Skeletal muscle cell (primary cell): Measurements from ENCODE around the gene ZNF783.
"Not testable (repeated sequence)": the region's sequence is repeated elsewhere in the genome, so short reads cannot be mapped to it uniquely, and the experiment has no call there.

Experiments
- DNase-seq: peaks from one replicate; pipeline ENCODE4 v3.0.0-alpha.2; 2010; ENCODE audit warnings: low read depth
- H3K4me3 ChIP-seq: 2 replicates; pipeline ENCODE4 v1.5.1; 2011; ENCODE audit warnings: low read depth, mild to moderate bottlenecking, control low read depth, low read length, moderate library complexity

The ZNF783 gene

DNA sequence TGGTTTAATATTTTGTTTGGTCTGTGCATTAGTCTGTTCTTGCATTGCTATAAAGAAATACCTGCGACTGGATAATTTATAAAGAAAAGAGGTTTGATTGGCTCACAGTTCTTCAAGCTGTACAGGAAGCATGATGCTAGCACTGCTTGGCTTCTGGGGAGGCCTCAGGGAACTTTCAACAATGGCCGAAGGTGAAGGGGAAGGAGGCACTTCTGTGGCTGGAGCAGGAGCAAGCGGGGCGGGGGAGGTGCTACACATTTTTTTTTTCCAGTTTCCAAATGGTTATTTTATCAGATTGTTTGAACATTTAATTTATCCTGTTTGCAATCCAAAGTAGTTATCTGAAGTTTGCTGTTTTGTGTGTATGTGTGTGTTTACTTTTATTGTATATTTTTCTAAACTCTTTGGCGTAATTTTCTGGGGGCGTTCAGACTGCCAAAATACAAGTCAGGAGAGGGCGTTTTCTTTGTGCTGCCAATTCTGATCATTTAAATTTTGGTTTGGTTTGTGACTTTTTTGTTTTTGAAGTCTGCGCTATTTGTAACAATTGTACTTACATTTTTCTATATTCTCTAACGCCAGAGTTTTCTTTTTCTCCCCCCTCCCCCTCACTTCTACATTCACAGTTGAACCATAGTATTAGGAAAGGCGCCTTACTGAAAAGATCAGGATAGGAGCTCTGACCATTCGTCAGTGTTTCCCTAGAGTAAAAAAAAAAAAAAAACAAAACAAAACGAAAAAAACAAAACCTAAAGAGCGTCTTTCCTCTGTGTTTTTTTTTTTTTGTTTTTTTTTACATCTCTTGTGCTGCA is 58.5 kb downstream of the ZNF783 start:
- DNase-seq, result no peak
- H3K4me3 ChIP-seq, result no peak overlapping the region

DNA sequence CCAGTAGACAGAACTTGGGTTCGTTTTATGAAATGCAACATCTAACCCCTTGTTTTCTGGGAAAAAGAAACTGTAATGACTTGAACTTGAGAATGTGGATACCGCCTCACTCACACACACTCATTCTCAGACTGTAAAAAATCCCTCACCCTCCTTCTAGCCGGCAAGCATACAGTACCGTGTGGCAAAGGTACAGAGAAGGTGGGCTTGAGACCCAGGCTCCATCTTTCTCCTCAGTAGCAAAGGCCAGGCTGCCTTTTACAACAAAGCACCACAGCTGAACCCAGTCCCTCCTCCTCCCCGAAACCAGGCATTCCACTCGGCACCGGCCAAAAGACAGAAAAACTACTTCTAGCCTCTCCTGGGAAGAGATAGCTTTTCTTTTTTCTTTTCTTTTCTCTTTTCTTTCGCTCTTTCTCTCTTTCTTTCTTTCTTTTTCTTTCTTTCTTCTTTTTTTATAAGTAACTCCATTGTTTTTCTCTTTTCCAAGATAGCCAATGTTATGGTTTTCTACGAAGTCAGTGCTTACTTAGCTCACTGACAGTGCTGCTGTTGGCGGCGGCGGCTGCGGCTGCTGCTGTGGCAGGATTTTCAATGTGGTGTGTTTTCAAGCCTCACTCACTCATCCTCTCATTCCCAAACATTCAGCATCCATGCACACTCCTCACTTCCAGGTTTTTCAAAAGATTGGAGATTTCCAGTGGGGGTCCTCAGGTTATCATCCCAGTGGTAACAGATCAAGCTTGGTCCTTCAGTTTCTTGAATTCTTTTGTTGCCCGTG is 59.3 kb downstream of the ZNF783 start:
- not testable (repeated sequence) for DNase-seq
- peak overlapping the region; percentile 19 for H3K4me3 ChIP-seq

- no peak for DNase-seq
These were observed 60.1 kb downstream of the ZNF783 start for GRCh38 chr7:149321978-149322541.

GRCh38 chr7:149322737-149323136 is 60.7 kb downstream of the ZNF783 start:
- DNase-seq, result no peak
- no peak overlapping the region for H3K4me3 ChIP-seq

More at GRCh38 chr7:149321978-149322541, 60.1 kb downstream of the ZNF783 start:
- H3K4me3 ChIP-seq, result peak overlapping the region; percentile 19

- no peak overlapping the region for H3K4me3 ChIP-seq
- no peak for DNase-seq
These were observed 63.3 kb downstream of the ZNF783 start for GRCh38 chr7:149325248-149325647.

- H3K4me3 ChIP-seq, result no peak overlapping the region
- DNase-seq, result no peak
These were observed 67.3 kb downstream of the ZNF783 start for GRCh38 chr7:149329265-149329664.

DNA sequence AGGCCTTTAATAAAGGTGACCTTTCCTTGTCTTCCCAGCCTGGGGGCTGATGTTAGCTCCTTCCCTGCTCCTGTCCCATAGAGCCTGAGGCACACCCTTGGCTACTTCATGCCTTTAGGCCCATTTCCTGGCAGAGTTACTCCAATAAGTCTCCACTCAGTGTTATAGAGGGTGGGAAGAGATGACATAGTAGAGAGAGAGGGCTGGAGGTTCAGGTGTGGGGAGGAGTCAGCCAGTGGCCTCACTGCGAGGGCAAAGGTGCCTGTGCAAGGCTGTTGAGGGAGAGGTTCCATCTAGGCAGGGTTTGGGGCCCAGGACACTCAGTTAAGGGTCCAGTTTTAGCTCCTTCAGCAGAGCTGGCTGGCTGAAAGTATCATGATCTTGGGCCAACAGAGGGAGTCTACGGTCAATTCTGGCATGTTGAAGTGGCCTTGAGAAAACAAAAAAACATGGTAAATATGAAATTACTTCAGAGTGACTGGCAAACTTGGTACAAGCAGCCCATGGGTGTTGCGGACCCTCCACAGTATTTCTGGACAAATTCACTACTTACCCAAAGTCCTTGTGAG is 67.9 kb downstream of the ZNF783 start:
- H3K4me3 ChIP-seq, result no peak overlapping the region
- DNase-seq, result no peak

- H3K4me3 ChIP-seq, result no peak overlapping the region
- DNase-seq, result no peak
These were observed 69.0 kb downstream of the ZNF783 start for GRCh38 chr7:149330914-149331567.

GRCh38 chr7:149332602-149333320 is 70.8 kb downstream of the ZNF783 start:
- not testable (repeated sequence) for H3K4me3 ChIP-seq, DNase-seq

GRCh38 chr7:149333321-149333717 is 71.3 kb downstream of the ZNF783 start:
- DNase-seq, result no peak
- H3K4me3 ChIP-seq, result no peak overlapping the region

DNA sequence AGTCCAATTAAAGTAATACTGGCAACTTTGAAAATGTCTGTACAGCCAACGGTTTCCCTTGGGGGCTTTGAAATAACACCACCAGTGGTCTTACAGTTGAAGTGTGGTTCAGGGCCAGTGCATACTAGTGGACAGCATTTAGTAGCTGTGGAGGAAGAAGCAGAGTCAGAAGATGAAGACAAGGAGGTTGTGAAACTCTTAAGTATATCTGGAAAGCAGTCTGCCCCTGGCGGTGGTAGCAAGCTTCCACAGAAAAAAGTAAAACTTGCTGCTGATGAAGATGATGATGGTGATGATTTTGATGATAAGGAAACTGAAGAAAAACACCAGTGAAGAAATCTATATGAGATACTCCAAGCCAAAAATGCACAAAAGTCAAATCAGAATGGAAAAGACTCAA is 72.2 kb downstream of the ZNF783 start:
- no peak overlapping the region for H3K4me3 ChIP-seq
- no peak for DNase-seq
